GM18526 (cell line): ENCODE results near the gene IKZF2.

Experiments used
- POLR2A ChIP-seq: IDR thresholded peaks from 3 replicates; pipeline ENCODE4 v1.6.1; 2011; ENCODE audit not compliant: insufficient read length; ENCODE audit errors: extremely low read depth

The IKZF2 gene

DNA sequence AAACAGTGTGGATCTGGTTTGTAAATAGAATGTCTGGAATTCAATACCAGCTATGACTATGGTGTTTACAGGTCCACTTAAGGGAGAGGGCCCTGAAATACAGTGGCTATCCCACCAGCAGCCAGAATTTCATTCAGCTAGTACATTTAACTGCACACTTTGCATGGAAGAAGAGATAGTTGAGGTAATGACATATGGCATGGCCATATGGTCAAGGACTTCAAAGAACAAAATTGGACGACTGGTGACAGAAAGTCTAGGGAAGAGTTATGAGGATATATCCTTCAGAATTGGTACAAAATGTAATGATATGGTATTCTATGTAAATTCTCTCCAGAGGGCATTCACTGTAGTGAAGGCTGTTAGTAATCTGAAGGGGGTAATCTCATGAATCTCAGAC, 105.0 kb downstream of the IKZF2 start:
- no peak for TF ChIP-seq POLR2A

DNA sequence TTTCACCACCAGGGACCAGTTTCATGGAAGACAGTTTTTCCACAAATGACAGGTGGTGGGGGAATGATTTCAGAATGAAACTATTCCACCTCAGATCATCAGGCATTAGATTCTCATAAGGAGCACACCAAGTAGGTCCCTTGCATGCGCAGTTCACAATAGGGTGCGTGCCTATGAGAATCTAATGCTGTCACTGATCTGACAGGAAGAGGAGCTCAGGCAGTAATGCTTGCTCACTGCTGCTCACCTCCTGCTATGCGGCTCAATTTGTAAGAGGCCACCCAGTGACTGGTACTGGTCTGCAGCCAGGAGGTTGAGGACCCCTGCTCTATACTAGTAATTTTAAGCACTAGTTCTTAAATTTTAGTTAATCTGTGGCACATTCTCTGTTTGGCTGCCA, 107.8 kb downstream of the IKZF2 start:
- TF ChIP-seq POLR2A = no peak

GRCh38 chr2:213042262-213042661, 109.2 kb downstream of the IKZF2 start:
- no peak for TF ChIP-seq POLR2A

GRCh38 chr2:213036836-213037235, 114.6 kb downstream of the IKZF2 start:
- TF ChIP-seq POLR2A = no peak

- TF ChIP-seq POLR2A = no peak
Observed at GRCh38 chr2:213034585-213034984, 116.8 kb downstream of the IKZF2 start.

GRCh38 chr2:213032607-213033006, 118.8 kb downstream of the IKZF2 start:
- no peak for TF ChIP-seq POLR2A

GRCh38 chr2:213022987-213023386, 128.4 kb downstream of the IKZF2 start:
- no peak for TF ChIP-seq POLR2A

- peak; percentile 55 for TF ChIP-seq POLR2A
Observed at GRCh38 chr2:213021971-213022899, 129.2 kb downstream of the IKZF2 start.

- no peak for TF ChIP-seq POLR2A
Observed at GRCh38 chr2:213020268-213020667, 131.1 kb downstream of the IKZF2 start.

- no peak for TF ChIP-seq POLR2A
Observed at GRCh38 chr2:213019368-213019767, 132.0 kb downstream of the IKZF2 start.

DNA sequence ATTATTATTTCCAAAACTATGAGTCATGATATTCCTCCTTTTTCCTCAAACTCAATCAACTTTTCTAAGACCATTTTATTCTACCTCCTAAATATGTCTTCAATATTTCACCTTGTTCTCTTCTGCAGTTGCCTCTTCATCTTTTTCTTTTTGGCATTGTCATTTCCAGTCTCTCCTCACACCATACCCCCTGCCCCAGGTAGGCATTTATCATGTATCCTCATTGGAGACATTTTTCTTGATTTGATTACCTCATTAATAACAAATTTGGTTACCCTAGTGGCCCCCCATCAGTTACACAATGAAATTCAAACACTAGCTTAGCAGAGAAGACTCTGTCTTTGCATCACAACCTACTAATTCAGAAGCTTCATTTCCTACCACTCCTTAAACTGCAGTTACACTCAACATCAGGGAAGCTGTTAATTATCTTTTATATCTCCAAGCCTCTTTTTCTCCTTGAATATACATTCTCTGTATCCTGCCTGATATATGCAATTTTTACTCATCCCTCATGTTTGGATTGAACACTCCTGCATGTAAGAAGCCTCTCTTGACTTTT, 133.0 kb downstream of the IKZF2 start:
- no peak for TF ChIP-seq POLR2A

- no peak for TF ChIP-seq POLR2A
Observed at GRCh38 chr2:213017404-213017803, 134.0 kb downstream of the IKZF2 start.

DNA sequence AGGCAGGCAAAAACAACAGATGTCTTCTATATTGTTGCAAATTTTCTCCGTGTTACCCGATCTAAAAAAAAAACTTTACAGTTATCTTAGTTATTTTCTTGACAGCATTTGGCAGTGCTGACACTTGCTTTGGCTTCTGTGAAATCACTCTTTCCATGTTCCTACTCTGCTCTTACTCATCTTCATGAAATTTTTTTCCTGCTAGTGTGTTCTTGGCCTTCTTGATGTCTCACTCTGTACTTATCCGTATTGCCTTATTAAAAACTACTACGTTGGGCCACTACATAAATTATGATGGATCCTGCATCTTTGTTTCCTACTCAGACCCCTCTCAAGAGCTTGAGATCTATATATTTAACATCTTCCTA, 134.4 kb downstream of the IKZF2 start:
- TF ChIP-seq POLR2A = no peak

DNA sequence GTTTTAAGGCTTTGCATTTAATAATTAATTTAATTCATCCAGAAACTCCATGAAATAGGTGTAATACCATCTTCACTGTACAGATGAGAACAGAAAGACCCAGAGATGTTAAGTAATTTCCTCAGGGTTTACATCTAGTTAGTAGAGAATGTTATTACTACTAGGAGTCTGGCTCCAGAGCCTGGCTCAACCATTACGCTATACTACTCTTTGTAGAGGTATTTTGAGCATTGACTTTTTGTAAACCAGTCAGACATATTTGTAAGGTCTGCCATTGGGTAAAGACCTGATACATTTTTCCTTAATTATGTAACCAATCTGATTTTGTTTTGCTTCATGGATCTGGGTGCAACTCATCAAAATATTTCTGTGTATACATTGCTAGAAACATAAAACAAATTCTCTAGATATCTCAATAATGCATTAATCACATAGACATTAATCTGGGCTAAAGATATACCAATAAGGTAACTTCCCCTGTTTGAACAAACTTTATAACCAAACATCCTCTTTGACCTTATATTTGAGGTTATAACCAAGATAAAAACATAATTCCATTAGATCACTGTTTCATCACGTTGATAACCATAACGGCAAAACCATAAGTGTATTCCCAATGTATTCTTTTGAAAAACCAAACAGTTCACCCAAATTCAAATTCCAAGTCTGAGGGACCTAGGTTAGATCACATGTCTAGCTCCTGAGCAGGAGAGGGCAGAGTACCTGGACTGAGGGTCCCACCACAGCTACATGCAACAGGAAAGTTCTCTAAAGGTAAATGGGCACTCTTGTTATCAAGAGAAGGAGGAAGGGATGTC, 135.0 kb downstream of the IKZF2 start:
- TF ChIP-seq POLR2A = no peak

GRCh38 chr2:213015387-213016165, 135.8 kb downstream of the IKZF2 start:
- no peak for TF ChIP-seq POLR2A
